ENCODE results near the gene SIRPA. TPM values are rescaled to one million over a fixed set of nuclear protein-coding genes. Genes with fewer than 3 reads are reported as not detected.

The SIRPA gene
- total RNA-seq, 1 experiment from 2014 or later: 8.9 TPM

DNA sequence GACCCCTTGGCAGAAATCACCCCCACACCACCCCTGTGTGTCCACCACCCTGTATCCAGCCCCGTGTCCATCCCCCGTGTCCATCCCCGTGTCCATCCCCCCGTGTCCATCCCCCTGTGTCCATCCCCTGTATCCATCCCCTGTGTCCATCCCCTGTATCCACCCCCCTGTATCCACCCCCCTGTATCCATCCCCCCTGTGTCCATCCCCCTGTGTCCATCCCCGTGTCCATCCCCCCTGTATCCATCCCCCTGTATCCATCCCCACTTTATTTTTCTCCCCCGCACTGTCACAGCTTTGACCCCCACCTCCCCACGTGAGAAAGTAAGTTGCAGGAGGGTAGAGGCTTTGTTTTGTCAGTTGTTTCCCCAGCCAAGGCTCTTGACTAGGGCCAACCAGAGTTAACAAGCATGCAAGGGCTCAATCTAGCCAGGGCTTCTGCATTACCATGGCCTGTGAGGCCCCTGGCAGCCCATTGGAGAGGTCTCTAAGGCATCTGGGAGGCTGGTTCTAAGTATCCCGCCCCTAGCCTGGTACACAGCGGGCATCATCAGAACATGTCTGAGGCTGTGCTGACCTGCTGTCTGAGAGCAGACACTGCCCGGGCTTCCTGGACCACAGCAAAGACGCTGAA, 18.1 kb upstream of the SIRPA start:
- H3K4me1 Mint-ChIP-seq: peaks cover 18% of the 10 kb centered on the region
- H3K4me3 Mint-ChIP-seq: no peak overlapping the region
- DNase-seq (ENCODE audit: low spot score) (no peak), ATAC-seq (no peak)
- ChIA-PET POLR2A (no interaction called here), CTCF (no interaction called here)
- peaks cover 5% of the 10 kb centered on the region; the same call in 1 of the 2 replicates for H3K27me3 Mint-ChIP-seq (ENCODE audit: low read depth)
- no peak overlapping the region for H3K27ac Mint-ChIP-seq
- H3K9me3 Mint-ChIP-seq: peaks cover 5% of the 10 kb centered on the region
- no peaks in the 10 kb centered on the region for H3K36me3 Mint-ChIP-seq
- TF ChIP-seq TEAD1 (CRISPR knock-in tag; IDR thresholded peaks at IDR 0.05) (no peak), ZBTB21 (CRISPR knock-in tag; IDR thresholded peaks at IDR 0.05; ENCODE audit: borderline replicate concordance) (no peak)
- TF ChIP-seq, protein P1, sequence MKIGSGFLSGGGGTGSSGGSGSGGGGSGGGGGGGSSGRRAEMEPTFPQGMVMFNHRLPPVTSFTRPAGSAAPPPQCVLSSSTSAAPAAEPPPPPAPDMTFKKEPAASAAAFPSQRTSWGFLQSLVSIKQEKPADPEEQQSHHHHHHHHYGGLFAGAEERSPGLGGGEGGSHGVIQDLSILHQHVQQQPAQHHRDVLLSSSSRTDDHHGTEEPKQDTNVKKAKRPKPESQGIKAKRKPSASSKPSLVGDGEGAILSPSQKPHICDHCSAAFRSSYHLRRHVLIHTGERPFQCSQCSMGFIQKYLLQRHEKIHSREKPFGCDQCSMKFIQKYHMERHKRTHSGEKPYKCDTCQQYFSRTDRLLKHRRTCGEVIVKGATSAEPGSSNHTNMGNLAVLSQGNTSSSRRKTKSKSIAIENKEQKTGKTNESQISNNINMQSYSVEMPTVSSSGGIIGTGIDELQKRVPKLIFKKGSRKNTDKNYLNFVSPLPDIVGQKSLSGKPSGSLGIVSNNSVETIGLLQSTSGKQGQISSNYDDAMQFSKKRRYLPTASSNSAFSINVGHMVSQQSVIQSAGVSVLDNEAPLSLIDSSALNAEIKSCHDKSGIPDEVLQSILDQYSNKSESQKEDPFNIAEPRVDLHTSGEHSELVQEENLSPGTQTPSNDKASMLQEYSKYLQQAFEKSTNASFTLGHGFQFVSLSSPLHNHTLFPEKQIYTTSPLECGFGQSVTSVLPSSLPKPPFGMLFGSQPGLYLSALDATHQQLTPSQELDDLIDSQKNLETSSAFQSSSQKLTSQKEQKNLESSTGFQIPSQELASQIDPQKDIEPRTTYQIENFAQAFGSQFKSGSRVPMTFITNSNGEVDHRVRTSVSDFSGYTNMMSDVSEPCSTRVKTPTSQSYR (CRISPR knock-in tag; IDR thresholded peaks at IDR 0.05): no peak

DNA sequence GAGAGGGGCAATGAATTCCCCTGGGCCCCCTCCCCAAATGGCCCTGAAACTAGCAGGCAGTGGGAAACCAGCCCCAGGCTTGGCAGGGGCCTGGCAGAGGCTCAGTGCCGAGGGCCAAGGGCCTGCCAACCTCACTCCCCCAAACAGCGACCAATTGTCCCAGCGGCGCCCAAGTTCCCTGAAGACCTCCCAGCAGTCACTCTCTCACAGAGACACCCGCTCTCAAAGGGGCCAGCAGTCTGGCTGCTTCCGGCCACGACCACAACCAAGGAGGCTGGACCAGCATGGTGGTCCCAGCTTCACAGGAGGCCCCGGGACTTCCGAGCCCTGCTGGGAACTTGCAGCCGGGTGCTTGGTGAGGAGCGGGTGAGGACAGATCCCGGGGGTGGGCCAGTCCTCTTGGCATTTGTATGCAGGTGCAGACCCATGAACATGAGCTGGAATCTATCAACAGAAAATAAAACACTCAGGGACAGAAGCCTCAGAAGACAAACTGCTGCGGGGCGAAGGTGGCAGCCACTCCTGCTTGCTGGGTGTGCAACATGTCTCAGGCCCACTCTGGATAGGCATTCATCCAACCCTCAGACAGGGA, 17.5 kb upstream of the SIRPA start:
- peaks cover 18% of the 10 kb centered on the region for H3K4me1 Mint-ChIP-seq
- H3K27me3 Mint-ChIP-seq (ENCODE audit: low read depth): peaks cover 5% of the 10 kb centered on the region; the same call in 1 of the 2 replicates
- ATAC-seq (no peak), DNase-seq (ENCODE audit: low spot score) (no peak)
- POLR2A ChIA-PET: no interaction called here
- peaks cover 3% of the 10 kb centered on the region for H3K9me3 Mint-ChIP-seq
- no peak overlapping the region for H3K4me3 Mint-ChIP-seq
- H3K27ac Mint-ChIP-seq: no peak overlapping the region
- no peaks in the 10 kb centered on the region for H3K36me3 Mint-ChIP-seq
- CTCF ChIA-PET: no interaction called here
- no peak for TF ChIP-seq SP1 (CRISPR knock-in tag; conservative IDR thresholded peaks at IDR 0.05)
- TF ChIP-seq, protein P2, sequence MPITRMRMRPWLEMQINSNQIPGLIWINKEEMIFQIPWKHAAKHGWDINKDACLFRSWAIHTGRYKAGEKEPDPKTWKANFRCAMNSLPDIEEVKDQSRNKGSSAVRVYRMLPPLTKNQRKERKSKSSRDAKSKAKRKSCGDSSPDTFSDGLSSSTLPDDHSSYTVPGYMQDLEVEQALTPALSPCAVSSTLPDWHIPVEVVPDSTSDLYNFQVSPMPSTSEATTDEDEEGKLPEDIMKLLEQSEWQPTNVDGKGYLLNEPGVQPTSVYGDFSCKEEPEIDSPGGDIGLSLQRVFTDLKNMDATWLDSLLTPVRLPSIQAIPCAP (CRISPR knock-in tag; IDR thresholded peaks at IDR 0.05): no peak
- TF ChIP-seq, protein P3, sequence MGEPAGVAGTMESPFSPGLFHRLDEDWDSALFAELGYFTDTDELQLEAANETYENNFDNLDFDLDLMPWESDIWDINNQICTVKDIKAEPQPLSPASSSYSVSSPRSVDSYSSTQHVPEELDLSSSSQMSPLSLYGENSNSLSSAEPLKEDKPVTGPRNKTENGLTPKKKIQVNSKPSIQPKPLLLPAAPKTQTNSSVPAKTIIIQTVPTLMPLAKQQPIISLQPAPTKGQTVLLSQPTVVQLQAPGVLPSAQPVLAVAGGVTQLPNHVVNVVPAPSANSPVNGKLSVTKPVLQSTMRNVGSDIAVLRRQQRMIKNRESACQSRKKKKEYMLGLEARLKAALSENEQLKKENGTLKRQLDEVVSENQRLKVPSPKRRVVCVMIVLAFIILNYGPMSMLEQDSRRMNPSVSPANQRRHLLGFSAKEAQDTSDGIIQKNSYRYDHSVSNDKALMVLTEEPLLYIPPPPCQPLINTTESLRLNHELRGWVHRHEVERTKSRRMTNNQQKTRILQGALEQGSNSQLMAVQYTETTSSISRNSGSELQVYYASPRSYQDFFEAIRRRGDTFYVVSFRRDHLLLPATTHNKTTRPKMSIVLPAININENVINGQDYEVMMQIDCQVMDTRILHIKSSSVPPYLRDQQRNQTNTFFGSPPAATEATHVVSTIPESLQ (CRISPR knock-in tag; IDR thresholded peaks at IDR 0.05): no peak
- TF ChIP-seq, protein P4, sequence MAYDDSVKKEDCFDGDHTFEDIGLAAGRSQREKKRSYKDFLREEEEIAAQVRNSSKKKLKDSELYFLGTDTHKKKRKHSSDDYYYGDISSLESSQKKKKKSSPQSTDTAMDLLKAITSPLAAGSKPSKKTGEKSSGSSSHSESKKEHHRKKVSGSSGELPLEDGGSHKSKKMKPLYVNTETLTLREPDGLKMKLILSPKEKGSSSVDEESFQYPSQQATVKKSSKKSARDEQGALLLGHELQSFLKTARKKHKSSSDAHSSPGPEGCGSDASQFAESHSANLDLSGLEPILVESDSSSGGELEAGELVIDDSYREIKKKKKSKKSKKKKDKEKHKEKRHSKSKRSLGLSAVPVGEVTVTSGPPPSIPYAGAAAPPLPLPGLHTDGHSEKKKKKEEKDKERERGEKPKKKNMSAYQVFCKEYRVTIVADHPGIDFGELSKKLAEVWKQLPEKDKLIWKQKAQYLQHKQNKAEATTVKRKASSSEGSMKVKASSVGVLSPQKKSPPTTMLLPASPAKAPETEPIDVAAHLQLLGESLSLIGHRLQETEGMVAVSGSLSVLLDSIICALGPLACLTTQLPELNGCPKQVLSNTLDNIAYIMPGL (CRISPR knock-in tag; IDR thresholded peaks at IDR 0.05): no peak
- TF ChIP-seq, protein P5, sequence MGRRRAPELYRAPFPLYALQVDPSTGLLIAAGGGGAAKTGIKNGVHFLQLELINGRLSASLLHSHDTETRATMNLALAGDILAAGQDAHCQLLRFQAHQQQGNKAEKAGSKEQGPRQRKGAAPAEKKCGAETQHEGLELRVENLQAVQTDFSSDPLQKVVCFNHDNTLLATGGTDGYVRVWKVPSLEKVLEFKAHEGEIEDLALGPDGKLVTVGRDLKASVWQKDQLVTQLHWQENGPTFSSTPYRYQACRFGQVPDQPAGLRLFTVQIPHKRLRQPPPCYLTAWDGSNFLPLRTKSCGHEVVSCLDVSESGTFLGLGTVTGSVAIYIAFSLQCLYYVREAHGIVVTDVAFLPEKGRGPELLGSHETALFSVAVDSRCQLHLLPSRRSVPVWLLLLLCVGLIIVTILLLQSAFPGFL (CRISPR knock-in tag; IDR thresholded peaks at IDR 0.05; ENCODE audit: borderline replicate concordance): no peak
- TF ChIP-seq, protein P6, sequence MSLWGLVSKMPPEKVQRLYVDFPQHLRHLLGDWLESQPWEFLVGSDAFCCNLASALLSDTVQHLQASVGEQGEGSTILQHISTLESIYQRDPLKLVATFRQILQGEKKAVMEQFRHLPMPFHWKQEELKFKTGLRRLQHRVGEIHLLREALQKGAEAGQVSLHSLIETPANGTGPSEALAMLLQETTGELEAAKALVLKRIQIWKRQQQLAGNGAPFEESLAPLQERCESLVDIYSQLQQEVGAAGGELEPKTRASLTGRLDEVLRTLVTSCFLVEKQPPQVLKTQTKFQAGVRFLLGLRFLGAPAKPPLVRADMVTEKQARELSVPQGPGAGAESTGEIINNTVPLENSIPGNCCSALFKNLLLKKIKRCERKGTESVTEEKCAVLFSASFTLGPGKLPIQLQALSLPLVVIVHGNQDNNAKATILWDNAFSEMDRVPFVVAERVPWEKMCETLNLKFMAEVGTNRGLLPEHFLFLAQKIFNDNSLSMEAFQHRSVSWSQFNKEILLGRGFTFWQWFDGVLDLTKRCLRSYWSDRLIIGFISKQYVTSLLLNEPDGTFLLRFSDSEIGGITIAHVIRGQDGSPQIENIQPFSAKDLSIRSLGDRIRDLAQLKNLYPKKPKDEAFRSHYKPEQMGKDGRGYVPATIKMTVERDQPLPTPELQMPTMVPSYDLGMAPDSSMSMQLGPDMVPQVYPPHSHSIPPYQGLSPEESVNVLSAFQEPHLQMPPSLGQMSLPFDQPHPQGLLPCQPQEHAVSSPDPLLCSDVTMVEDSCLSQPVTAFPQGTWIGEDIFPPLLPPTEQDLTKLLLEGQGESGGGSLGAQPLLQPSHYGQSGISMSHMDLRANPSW (CRISPR knock-in tag; conservative IDR thresholded peaks at IDR 0.05; ENCODE audit: low read depth): no peak
- TF ChIP-seq, protein P7, sequence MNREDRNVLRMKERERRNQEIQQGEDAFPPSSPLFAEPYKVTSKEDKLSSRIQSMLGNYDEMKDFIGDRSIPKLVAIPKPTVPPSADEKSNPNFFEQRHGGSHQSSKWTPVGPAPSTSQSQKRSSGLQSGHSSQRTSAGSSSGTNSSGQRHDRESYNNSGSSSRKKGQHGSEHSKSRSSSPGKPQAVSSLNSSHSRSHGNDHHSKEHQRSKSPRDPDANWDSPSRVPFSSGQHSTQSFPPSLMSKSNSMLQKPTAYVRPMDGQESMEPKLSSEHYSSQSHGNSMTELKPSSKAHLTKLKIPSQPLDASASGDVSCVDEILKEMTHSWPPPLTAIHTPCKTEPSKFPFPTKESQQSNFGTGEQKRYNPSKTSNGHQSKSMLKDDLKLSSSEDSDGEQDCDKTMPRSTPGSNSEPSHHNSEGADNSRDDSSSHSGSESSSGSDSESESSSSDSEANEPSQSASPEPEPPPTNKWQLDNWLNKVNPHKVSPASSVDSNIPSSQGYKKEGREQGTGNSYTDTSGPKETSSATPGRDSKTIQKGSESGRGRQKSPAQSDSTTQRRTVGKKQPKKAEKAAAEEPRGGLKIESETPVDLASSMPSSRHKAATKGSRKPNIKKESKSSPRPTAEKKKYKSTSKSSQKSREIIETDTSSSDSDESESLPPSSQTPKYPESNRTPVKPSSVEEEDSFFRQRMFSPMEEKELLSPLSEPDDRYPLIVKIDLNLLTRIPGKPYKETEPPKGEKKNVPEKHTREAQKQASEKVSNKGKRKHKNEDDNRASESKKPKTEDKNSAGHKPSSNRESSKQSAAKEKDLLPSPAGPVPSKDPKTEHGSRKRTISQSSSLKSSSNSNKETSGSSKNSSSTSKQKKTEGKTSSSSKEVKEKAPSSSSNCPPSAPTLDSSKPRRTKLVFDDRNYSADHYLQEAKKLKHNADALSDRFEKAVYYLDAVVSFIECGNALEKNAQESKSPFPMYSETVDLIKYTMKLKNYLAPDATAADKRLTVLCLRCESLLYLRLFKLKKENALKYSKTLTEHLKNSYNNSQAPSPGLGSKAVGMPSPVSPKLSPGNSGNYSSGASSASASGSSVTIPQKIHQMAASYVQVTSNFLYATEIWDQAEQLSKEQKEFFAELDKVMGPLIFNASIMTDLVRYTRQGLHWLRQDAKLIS (CRISPR knock-in tag; IDR thresholded peaks at IDR 0.05; ENCODE audit: borderline replicate concordance): no peak
- no peak for TF ChIP-seq ESRRA (CRISPR knock-in tag; IDR thresholded peaks at IDR 0.05; ENCODE audit: borderline replicate concordance)
- TF ChIP-seq SMAD3 (CRISPR knock-in tag; IDR thresholded peaks at IDR 0.05; ENCODE audit: borderline replicate concordance): no peak
- TF ChIP-seq, protein P8, sequence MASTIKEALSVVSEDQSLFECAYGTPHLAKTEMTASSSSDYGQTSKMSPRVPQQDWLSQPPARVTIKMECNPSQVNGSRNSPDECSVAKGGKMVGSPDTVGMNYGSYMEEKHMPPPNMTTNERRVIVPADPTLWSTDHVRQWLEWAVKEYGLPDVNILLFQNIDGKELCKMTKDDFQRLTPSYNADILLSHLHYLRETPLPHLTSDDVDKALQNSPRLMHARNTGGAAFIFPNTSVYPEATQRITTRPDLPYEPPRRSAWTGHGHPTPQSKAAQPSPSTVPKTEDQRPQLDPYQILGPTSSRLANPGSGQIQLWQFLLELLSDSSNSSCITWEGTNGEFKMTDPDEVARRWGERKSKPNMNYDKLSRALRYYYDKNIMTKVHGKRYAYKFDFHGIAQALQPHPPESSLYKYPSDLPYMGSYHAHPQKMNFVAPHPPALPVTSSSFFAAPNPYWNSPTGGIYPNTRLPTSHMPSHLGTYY (CRISPR knock-in tag; IDR thresholded peaks at IDR 0.05): no peak
- TF ChIP-seq JAZF1 (CRISPR knock-in tag; IDR thresholded peaks at IDR 0.05): no peak
